HG03354 (cell line): ENCODE data around the gene POLN.
A peak's percentile ranks its signal among the peaks of the same experiment; 100 is the strongest.

Source experiments
- ATAC-seq: cut with Tn5 transposase; IDR thresholded peaks from one replicate; pipeline ENCODE4 v1.9.1; 2021; ENCODE audit warnings: mild to moderate bottlenecking; ENCODE audit not compliant: unreplicated experiment, poor library complexity, severe bottlenecking

POLN gene

DNA sequence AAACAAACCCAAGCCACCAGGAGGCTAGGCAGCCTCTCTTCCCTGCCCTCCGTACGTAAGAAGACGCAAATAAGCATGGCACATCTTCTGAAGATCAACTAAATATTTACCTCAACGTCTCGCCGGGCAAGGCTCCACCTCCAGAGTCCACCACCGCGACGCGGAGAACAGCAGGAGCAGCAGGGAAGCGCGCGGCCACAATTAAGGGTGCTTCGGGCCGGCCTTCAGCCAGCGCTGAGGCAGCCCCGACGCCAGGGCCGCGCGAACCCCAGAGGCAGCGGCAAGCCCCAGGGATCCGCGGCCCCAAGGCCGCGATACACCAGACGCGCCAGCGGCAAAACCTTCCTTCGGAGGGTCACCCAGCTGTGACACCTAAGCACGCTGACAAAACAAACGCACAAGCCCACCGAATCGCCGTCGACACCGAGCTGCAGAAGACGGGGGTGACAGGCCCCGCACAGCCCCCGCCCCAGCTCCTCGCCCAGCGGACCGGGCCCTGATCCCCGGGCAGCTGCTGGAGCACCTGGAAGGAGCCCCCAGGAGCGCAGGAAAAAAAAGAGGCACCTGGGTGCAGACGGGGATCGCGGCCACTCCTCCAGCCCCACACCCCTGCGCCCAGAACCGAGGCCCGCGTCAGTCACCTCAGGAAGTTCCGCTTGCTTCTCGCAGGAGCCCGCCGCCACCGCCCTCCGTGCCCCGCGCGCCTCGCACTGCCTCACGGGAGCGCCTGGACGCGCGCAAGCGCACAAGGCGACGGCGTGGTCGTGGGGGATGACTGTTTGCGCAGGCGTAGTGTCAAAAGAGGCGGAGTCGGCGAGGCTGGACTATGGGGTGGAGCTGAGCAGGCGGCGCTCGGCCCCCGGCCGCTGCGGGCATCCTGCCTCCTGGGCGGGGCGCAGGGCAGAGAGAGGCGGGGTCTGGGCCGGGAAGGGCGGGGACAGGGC is at the start of gene POLN, which contains the start of gene HAUS3:
Gene POLN (minus strand): TSS at position 712 of the 944 bp plus-strand sequence. CDS start 12,890 bp downstream, outside the sequence.
Gene HAUS3 (minus strand): TSS at position 712 of the 944 bp plus-strand sequence. CDS start 1,175 bp downstream, outside the sequence.
- ATAC-seq = peak; percentile 91

DNA sequence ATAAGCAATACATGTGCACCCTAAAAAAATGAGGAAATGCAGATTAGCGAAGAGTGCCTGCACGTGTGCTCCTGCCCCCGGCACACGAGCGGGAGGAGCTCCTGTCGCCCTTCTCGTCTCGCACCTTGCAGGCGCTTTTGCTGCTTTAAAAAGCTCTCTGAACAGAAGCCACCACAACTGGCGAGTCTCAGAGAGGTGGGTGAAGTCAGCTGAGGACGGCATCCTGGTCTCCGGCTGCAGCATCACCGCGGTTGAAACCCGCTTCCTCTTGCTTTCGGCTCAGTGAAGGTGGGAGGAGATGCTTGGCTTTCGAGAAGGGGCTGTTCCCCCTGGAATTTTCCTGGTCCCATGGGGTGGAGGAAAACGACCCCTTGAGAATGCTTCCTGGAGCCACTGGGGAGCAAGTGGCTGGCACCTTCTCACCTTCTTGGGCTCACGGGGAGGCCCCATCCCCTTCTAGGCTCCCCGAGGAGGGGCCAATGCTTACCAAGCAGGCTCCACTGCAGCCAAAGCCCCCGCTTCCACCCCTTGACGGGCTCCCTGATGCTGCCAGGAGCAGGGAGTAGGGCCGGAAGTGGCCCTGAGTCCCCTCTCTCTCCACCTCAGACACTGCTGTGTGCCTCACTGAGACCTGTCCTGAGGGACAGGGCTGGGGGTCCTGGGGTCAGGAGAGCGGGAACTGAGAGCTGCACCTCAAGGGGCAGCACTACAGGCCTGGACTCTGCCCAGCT is 49.2 kb upstream of the POLN start:
- ATAC-seq = no peak

DNA sequence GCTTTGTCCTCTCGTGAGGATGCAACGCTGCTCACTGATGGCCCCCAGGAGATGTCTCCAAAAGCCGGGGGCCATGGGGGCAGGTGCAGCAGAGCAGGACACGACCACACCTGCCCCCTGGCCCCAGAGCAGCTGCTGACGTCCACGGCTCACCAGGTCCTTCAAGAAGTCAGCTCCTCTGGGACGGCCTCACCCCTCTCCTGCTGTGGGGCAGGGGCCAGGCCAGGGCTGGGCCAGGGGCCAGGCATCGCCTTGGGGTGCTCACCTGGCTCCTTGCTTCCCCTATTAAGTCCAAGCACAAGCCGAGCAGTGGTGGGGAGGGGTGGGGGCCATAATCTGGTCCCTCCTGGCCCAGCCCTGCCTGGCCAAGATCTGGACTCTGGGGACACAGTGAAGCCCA is 48.6 kb upstream of the POLN start:
- ATAC-seq = no peak

DNA sequence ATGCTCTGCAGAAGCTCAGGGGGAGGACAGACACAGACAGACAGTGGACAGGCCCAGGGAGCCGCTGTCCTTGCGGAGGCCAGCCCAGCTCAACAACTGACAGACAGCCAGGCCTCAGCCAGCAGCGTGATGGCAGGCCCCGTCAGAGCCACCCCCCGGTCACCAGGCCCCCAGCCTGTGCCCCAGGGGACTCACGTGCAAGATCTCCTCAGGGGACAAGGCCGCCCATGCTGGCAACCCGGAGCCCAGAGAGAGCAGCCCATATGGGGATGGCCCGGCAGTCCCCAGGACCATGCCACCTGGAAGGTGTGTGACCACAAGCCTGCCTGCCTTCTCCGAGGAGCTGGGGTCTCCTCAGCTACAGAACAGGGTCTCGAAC is 48.0 kb upstream of the POLN start:
- no peak for ATAC-seq

DNA sequence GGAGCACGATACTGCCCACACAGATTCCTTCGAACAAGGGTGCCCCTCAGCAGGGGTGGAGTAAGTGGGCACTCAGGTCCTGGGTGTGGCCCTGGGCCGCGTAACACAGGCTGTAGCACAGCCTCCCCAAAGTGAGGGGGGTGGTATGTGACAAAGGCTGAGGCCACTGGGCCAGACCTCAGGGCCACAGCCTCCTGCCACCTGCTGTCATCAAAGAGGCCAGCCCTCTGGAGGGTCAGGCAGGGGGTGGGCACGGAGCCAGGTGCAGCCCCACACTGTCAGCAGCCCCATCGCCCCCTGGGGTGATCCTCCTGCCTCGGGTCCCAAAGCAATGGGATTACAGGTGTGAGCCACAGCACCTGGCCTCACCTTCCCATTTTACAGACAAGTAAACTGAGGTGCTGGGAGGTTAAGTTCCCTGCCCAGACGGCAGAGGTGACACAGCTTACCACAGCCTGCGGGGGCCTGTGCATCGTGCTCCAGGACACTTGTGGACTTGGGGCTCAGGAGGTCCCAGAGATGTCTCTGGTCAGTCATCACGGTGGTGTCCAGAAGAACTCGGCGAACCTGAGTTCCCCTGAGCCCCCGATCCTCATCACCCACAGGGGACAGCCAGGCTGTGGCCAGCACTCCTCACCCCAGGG is 47.5 kb upstream of the POLN start:
- no peak for ATAC-seq

DNA sequence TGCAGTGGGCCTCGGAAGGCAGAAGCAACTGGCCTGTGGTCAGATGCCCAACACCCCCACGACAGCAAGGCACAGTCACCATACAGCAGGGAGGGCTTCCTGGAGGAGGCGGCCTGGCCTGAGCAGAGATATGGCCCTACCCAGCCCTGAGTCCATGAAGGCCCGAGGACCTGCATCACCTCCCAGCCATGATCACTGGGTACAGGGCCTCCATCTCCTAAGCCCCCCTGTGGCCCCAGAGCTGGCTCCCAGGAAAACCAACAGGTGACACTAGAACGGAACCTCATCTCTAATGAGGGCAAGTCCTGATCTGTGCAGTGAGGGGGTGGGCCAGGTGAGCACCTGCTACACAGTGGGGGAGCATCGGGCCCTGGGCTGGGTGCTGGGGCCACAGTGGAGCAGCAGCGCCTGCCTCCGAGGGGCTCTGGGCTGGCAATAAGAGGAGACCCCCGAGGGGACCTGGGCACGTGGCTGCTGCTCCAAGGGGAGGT is 46.2 kb upstream of the POLN start:
- no peak for ATAC-seq

DNA sequence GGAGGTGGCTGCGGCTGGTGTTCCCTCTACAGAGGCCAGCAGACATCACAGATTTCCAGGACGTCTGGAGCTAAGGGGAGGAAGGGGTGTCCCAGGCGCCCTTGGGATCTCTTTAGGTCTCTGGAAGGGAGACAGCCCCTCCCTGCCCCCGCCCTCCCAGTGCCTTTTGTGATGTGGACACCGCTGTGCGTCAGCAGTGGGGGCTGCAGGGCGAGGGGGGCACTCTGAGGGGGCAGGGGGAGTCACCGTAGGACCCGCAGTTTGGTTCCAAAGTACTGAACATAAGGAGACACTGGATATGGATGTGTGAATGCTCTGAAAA is 45.6 kb upstream of the POLN start:
- no peak for ATAC-seq

DNA sequence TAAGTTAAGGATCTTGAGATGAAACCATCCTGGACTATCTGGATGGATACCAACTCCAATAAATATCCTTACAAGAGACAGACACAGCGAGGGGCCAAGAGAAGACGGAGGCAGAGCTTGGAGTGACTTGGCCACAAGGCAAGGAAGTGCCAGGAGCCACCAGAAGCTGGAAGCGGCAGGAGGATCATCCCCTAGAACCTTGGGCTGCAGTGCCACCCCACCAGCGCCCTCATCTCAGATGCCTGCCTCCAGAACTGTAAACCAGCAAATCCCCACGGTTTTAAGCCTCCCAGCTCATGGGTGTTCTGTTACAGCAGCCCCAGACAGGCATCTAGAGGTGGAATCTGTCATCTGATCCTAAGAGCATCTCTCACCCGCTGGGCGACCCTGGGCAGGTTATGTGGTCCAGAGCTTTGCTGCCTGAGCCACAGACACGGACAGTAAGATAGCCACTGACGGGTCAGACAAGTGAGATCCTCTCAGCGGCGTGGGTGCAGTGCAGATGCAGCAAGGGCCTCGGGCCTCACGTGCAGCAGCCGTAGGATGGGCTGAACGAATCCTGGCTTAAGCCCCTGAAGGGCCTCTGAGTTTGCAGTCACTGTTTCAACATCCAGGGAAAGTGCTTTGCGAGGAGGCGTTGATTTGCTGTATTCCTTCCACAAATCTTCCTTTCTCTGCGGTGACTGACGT is 45.1 kb upstream of the POLN start:
- no peak for ATAC-seq

DNA sequence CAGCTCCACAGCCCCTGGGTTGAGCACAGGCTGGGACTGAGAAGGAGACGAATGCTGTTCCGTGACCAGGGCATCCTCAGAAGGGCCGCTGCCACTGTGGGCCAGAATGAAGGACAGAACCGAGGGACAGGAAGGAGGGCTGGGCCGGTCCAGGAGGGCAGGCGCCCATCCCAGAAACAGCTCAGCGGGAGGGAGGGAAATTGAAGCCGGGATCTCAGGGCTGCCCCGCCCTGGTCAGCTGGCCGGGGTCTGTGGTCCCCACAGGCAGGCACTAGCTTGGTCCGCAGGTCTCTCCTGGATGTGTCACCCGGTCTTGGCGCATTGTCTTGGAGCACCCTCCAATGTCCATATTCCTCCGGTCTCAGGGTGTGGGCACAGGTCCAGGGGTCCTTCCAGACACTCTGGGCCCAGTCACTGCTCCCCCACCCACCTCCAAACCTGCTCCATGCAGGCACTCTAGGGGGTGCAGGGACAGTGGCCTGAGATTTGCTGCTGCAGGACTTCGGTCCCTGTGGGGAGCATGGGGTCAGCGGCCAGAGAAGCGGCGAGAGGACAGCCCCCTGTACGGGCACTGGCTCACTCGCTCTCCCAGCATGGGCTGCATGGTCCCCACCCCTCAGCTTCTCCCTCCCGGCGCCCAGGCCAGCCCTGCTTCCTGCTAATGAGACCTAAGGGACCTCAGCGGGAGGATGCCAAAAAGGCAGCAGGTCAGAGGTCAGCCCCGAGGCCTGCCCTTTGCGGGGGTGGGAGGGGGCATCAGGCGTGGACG is 43.9 kb upstream of the POLN start:
- ATAC-seq = no peak

DNA sequence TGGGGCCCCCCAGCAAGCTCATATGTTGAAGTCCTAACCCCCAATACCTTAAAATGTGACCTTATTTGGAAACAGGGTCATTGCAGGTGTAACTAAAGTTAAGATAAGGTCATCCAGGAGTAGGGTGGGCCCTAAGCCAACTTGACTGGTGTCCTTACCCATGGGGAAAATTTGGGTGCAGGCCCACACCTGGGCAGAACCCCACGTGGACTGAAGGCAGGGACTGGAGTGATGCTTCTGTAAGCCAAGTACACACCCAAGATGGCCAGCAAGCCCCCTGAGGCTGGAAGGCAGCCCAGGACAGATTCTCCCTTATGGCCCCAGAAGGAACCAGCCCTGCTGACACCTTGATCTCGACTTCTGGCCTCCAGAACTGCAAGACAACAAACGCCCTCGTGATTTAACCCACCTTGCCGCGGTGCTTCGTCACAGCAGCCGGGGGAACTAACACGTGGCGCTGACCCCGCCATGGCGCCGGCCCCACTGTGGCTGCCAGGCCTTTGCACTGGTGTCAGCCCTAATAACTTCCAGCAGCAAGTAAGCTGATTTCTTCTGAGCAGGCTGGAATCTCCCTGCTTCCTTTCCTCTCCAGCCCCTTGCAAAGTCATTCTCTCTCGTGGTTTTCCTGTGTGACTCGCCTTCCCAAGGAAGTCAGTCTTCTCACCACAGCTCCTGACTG is 43.2 kb upstream of the POLN start:
- ATAC-seq = no peak

DNA sequence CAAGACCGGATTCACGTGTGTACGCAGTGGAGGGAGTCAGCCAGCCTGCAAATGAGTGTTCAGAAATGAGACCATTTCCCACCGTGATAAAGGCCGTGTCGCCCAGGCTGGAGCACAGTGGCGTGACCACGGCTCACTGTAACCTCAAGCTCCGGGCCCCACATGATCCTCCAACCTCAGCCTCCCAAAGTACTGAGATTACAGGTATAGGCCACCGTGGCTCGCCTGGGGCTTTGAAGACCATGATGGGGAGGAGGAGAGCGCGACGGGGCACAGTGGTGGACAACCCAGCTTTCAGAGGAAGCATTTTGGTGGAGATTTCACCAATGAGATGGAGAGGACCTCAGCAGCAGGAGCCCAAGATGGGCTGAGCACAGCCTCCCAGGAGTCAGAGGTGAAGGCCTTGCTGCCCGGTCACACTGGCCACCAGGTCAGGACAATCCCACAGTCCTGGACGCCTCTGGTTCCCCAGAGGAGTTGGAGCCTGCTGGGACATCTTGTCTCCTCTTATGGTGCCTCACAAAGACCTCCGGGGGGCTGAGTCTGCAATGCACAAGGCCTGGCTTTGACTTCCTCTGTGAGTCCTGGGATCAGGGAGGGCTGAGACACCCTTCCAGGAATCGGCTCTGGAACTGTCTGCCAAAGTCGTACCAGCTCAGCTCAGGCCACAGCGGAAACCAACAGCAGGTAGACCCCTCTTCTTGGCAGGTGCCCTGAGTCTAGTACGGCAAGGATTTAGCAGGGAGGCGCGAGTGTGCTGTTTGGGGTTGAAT is 42.4 kb upstream of the POLN start:
- no peak for ATAC-seq

DNA sequence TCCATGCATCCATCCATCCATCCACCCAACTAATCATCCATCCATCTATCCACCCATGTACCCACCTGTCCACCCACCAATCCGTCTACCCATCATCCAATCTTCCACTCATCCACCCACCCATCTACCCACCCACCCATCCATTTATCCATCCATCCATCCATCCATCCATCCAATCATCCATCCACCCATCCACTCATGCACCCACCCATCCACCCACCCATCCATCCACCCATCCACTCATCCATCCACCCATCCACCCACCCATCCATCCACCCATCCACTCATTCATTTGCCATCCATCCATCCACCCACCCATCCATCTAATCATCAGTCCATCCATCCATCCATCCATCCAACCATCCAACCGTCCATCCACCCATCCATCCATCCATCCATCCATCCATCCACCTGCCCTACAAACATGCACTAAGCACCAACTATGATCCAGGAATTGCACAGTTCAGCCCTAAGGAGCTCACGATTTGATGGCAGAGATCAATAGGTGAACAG is 41.3 kb upstream of the POLN start:
- ATAC-seq = no peak

DNA sequence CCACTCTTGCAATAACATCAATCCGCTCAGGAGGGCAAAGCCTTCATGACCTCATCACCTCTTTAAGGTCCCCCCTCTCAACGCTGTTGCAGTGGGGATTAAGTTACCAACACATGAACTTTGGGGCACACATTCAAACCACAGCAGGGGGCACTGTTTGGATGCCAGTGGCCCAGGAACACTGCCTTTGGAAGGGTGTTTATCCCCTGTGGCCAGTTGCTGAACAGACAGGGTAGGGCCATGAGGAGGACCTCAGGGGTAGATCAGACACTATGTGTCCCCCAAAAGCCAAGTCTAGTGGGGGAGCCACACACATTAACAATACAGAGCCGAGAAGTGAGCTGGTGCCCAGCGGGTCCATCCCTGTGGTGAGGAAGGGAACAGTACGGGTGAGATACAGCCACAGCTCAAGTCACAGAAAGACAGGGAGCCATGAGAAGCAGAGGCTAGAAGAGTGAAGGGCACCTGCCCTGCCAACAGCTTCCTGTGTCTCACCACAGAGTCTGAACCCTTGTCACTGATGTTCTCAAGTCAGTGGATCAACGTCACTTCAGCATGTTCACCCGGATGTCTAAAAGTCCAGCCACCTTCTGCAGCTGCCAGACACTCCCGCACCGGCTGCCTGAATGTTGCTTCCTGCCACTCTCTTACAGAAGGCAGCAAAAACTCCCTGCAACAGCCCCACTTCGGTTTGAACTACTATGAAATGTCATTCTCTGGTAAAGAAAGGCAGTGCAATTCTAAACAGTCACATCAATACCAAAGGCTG is 39.8 kb upstream of the POLN start:
- ATAC-seq = peak; percentile 82

DNA sequence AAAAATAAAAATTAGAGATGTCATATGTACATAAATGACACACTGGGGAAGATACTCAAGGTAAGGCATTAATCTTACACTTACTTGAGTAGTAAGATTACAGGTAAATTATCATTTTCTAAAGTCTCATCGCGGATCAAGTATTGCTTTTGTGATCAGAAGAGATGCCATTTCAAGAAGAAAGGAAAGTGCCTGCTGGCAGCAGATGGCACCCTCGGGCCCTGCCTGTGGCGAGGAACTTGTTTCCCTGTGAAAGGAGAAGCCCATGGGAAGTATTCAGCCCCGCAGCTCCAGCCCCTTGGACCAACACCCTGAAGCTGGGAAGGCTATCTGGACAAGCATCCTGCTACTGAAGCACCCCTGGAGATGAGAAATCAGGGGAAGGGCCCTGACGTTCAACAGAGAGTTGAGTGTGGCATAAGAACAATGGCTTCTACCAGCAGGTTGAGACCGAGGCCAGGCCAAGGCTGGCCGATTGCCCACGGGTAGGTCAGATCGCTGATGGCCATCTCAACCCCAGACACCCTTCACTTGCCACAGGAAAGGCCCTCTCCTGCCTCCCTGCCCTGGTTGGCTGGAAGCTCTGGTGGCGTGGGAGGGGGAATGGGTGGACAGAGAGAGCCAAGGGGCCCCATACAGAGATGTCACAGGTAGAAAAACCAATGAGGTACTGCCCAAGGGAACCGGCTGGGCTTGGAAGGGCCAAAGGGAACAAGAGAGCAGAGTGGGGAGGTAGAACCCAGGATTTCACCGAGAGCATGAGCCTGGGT is 38.8 kb upstream of the POLN start:
- ATAC-seq = no peak

DNA sequence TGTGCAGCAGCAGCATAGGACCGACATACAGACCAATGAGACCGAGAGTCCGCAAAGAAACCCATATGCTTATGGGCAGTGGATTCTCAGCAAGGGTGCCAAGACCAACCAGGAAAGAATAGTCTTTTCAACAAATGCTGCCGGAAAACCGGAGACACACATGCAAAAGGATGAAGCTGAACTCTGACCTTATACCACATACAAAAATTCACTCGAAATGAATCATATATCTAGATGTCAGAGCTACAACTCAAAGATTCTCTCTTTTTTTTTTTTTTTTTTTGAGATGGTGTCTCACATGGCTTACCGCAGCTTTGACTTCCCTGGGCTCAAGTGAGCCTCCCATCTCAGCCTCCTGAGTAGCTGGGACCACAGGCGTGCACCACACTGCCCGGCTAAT is 36.0 kb upstream of the POLN start:
- no peak for ATAC-seq
